PC-9 (cell line): ENCODE results near the gene NRP1. TPM values are rescaled to one million over a fixed set of nuclear protein-coding genes. Genes with fewer than 3 reads are reported as not detected.

ENCODE experiments used
- BruUV-seq: library from RNA; stranded (reverse); fragments of 400-500 nt; replicated peaks from 2 replicates; lab custom pipeline; 2021; lab: Mats Ljungman, UMichigan
- CTCF ChIA-PET: fragments of 300-600 bp; sonication (Branson Sonifier 250); formaldehyde crosslinking; loops from one replicate; lab custom pipeline; 2022; ENCODE audit warnings: antibody characterized with exemption; lab: Charles Lee
- POLR2A ChIA-PET: fragments of 300-600 bp; sonication (Branson Sonifier 250); formaldehyde crosslinking; loops from one replicate; lab custom pipeline; 2022; ENCODE audit warnings: antibody characterized with exemption; ENCODE audit not compliant: unreplicated experiment; lab: Charles Lee
- DNase-seq, 2 experiments: peaks; one replicate each; pipeline versions ENCODE4 v3.0.0 to v3.0.0-alpha.2; 2015 to 2022; ENCODE audit warnings: mixed read lengths in 1 of 2
- H2AFZ ChIP-seq: fragments of 200-600 bp; sonication (generic); 2 replicates; pipeline ENCODE4 v1.8.1; 2017; ENCODE audit warnings: antibody characterized with exemption
- H3F3A ChIP-seq: fragments of 200-600 bp; sonication (generic); 2 replicates; pipeline ENCODE4 v1.8.1; 2017; ENCODE audit warnings: antibody characterized with exemption, mild to moderate bottlenecking, low read depth; ENCODE audit not compliant: insufficient read depth
- H3K27ac ChIP-seq: fragments of 200-600 bp; sonication (generic); 2 replicates; pipeline ENCODE4 v1.6.1; 2016; ENCODE audit warnings: mixed run types
- H3K27me3 ChIP-seq: fragments of 200-600 bp; sonication (generic); 2 replicates; pipeline ENCODE4 v1.6.1; 2016; ENCODE audit warnings: low read depth, mixed run types; ENCODE audit not compliant: insufficient read depth
- H3K36me3 ChIP-seq: fragments of 200-600 bp; sonication (generic); 2 replicates; pipeline ENCODE4 v1.6.1; 2016; ENCODE audit warnings: low read depth, mixed run types
- H3K4me1 ChIP-seq: fragments of 200-600 bp; sonication (generic); replicated peaks from 2 replicates; pipeline ENCODE4 v1.6.1; 2016; ENCODE audit warnings: mixed run types; ENCODE audit not compliant: insufficient read depth
- H3K4me2 ChIP-seq: fragments of 200-600 bp; sonication (generic); 2 replicates; pipeline ENCODE4 v1.6.1; 2017; ENCODE audit warnings: mixed run types
- H3K4me3 ChIP-seq: fragments of 200-600 bp; sonication (generic); 2 replicates; pipeline ENCODE4 v1.6.1; 2016; ENCODE audit warnings: mixed run types
- H3K79me2 ChIP-seq: fragments of 200-600 bp; sonication (generic); 2 replicates; pipeline ENCODE4 v1.6.1; 2017; ENCODE audit warnings: low read depth, mixed run types
- H3K9me2 ChIP-seq: fragments of 200-600 bp; sonication (generic); 2 replicates; pipeline ENCODE4 v1.8.1; 2017; ENCODE audit warnings: mild to moderate bottlenecking; ENCODE audit not compliant: insufficient read depth
- H3K9me3 ChIP-seq: fragments of 200-600 bp; sonication (generic); 2 replicates; pipeline ENCODE4 v1.8.1; 2016; ENCODE audit warnings: low read depth; ENCODE audit not compliant: insufficient read depth
- H4K20me1 ChIP-seq: fragments of 200-600 bp; sonication (generic); 2 replicates; pipeline ENCODE4 v1.8.1; 2017; ENCODE audit not compliant: insufficient read depth
- EZH2 ChIP-seq: fragments of 200-600 bp; sonication (generic); IDR thresholded peaks from 2 replicates; pipeline ENCODE4 v1.8.0; 2017; ENCODE audit warnings: antibody characterized with exemption, low read depth
- intact Hi-C: fragments of 100-400 bp; cut with micrococcal nuclease; formaldehyde crosslinking; loops from one replicate; pipeline ENCODE4 v1.10.0; 2022; ENCODE audit not compliant: unreplicated experiment
- total RNA-seq: library from RNA; stranded (reverse); gene quantifications from 2 replicates; pipeline ENCODE4 v1.2.3, GENCODE V29; 2021
- TF ChIP-seq, protein P1 (sequence below): fragments of 200-600 bp; sonication (generic); conservative IDR thresholded peaks from 2 replicates; pipeline ENCODE4 v1.6.1; 2017; ENCODE audit warnings: mixed run types, antibody characterized with exemption, mild to moderate bottlenecking, moderate library complexity

The NRP1 gene
- total RNA-seq, 1 experiment from 2014 or later: 30.5 TPM

DNA sequence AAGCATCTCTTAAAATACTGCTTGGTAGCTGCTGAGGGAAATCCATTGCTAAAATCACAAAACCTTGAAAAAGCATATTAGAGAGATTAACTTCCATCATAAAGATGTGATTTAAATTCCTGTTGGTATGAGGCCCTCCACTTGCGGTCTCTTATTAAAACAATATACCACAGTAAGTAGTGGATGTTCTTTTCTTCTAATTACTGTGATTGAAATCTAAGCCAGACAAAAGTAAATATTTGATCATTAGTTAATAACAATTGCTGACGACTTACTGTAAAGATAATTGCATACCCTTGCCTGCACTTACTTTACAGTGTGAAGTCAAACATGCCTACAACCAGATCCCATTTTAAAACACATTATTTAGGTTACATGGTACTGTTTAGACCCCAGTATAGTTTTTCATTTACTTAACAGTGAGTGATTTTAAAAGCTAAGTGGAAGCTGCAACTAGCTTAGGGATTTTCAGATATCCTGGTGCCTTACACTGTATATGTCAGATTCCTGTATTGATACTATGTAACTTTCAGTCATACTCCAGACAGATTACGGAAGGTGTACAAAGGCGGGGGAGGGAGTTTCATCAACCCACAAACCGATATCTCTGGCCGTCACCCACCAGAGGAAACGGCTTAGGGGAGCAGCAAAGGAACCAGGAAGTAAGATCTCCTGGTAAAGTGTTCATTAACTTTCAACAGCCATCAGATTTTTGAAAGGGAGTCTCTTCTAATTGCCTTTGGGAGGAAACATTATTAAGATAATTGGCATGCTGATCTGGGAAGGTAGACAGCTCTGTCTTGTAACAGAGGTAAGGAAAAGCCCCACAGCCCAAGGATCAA is 986 bp downstream of the NRP1 start:
- DNase-seq: no peak
- Histone ChIP-seq H3K4me3 (peak overlapping the region; percentile 92), H3K9me2 (no peaks in the 10 kb centered on the region), H3F3A (peaks cover 7% of the 10 kb centered on the region; the same call in 1 of the 2 replicates), H3K9me3 (no peaks in the 10 kb centered on the region), H3K27me3 (no peaks in the 10 kb centered on the region), H2AFZ (peak overlapping the region; percentile 84), H3K27ac (peak overlapping the region; percentile 49), H4K20me1 (no peaks in the 10 kb centered on the region), H3K36me3 (peaks cover 30% of the 10 kb centered on the region), H3K79me2 (peaks cover 59% of the 10 kb centered on the region), H3K4me1 (peaks cover 38% of the 10 kb centered on the region), H3K4me2 (peak overlapping the region; percentile 91)
- intact Hi-C loops: loop anchor here (2.0 to 10.0 kb wide), 7 partner anchors 61 to 1659 kb away; no protein-coding TSS in a partner anchor
- TF ChIP-seq EZH2: no peak
- TF ChIP-seq, protein P1, sequence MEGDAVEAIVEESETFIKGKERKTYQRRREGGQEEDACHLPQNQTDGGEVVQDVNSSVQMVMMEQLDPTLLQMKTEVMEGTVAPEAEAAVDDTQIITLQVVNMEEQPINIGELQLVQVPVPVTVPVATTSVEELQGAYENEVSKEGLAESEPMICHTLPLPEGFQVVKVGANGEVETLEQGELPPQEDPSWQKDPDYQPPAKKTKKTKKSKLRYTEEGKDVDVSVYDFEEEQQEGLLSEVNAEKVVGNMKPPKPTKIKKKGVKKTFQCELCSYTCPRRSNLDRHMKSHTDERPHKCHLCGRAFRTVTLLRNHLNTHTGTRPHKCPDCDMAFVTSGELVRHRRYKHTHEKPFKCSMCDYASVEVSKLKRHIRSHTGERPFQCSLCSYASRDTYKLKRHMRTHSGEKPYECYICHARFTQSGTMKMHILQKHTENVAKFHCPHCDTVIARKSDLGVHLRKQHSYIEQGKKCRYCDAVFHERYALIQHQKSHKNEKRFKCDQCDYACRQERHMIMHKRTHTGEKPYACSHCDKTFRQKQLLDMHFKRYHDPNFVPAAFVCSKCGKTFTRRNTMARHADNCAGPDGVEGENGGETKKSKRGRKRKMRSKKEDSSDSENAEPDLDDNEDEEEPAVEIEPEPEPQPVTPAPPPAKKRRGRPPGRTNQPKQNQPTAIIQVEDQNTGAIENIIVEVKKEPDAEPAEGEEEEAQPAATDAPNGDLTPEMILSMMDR: no peak
- ChIA-PET CTCF (interaction anchor here (0.6 to 2.9 kb wide), 5 partner anchors 140 to 1305 kb away, joined by 3 to 16 read pairs (median 4); no protein-coding TSS in a partner anchor), POLR2A (interaction anchor here (0.6 to 0.8 kb wide), 3 partner anchors 198 to 1828 kb away, joined by 4 to 10 read pairs (median 5); no protein-coding TSS in a partner anchor)
- no TSS peak for BruUV-seq

DNA sequence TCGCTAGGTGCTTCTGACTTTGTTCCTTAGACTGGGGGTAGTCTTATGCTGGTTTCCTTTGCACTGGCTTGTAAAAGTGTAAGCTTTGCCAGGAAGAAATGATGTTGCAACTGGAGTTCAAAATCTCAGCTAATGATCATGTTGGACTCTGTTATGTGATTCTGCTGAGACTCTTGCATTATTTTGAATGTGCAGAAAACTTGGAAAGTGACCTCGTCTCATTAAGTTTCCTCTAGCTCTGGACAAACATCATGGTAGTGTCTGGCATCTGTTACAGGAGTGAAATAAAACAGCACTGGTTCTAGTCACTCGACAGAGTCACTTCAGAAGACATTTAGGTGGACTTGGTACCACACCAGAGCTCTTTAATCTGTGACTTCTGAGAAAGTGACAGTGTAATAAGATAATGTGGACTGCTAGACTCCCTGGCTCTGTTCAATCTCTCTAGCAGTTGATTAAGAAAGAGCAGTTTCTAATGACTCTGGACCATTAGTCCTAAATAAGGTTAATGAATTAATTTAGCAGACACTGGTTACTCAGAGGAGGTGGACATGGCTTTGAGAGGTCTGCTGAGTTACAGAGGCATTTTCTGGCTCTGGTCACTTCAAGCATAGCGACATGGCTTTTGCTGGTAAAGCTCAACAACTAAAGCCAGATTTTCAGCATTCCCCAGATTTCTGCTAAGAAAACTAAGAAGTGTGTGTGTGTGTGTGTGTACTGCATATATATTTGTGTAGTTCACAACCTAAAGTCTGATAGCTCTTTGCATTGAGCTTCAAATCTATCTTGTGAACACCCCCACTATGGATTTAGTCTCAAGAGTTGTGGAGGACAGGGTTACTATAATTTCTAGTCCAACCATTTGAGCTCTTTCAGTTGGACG is 2.0 kb downstream of the NRP1 start:
- no peak for TF ChIP-seq EZH2
- TF ChIP-seq, protein P1: no peak
- Histone ChIP-seq H3F3A (peaks cover 5% of the 10 kb centered on the region; the same call in 1 of the 2 replicates), H3K36me3 (peaks cover 40% of the 10 kb centered on the region), H3K9me3 (no peaks in the 10 kb centered on the region), H2AFZ (no peak overlapping the region), H3K4me2 (peak overlapping the region; percentile 91), H3K79me2 (peaks cover 70% of the 10 kb centered on the region), H3K4me1 (peaks cover 43% of the 10 kb centered on the region), H3K27me3 (no peaks in the 10 kb centered on the region), H3K27ac (peak overlapping the region; percentile 49; the same call in 1 of the 2 replicates), H3K4me3 (peak overlapping the region; percentile 92), H3K9me2 (no peaks in the 10 kb centered on the region), H4K20me1 (no peaks in the 10 kb centered on the region)
- CTCF ChIA-PET: interaction anchor here (0.5 to 2.9 kb wide), 6 partner anchors 139 to 1706 kb away, joined by 3 to 16 read pairs (median 4); no protein-coding TSS in a partner anchor
- DNase-seq: no peak
- intact Hi-C loops: loop anchor here (5.0 to 10.0 kb wide), 6 partner anchors 60 to 1660 kb away; no protein-coding TSS in a partner anchor
- no TSS peak for BruUV-seq
- POLR2A ChIA-PET: no interaction called here

DNA sequence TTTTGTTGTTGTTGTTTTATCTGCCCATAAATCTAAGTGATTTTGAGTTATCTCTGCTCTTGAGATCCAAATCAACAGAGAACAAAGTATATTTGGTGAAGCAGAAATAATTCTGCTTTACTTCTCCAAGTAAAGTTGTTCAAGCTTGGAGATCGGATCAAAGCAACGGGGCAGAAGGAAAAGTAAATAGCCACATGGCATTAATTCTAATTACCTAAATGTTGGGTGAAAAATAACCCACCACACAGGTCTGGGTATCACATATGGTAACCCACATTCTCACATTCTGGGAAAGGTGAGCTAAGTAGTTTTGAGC is 3.1 kb downstream of the NRP1 start:
- H3K27ac ChIP-seq: peak overlapping the region; percentile 28; the same call in 1 of the 2 replicates
- DNase-seq: no peak
- no TSS peak for BruUV-seq
- peak overlapping the region; percentile 91 for H3K4me2 ChIP-seq
- POLR2A ChIA-PET: no interaction called here
- no peaks in the 10 kb centered on the region for H3K27me3 ChIP-seq
- H4K20me1 ChIP-seq: no peaks in the 10 kb centered on the region; the same call in 1 of the 2 replicates
- no peaks in the 10 kb centered on the region for H3K9me2 ChIP-seq
- no peak overlapping the region for H2AFZ ChIP-seq
- H3K4me1 ChIP-seq: peaks cover 49% of the 10 kb centered on the region
- no peaks in the 10 kb centered on the region for H3K9me3 ChIP-seq
- TF ChIP-seq, protein P1: no peak
- TF ChIP-seq EZH2: no peak
- H3F3A ChIP-seq: no peaks in the 10 kb centered on the region
- intact Hi-C loops: loop anchor here (2.0 to 10.0 kb wide), 7 partner anchors 59 to 1661 kb away; no protein-coding TSS in a partner anchor
- H3K36me3 ChIP-seq: peaks cover 48% of the 10 kb centered on the region
- peaks cover 80% of the 10 kb centered on the region for H3K79me2 ChIP-seq
- CTCF ChIA-PET: interaction anchor here (1.7 to 2.9 kb wide), 2 partner anchors 138 to 1307 kb away, joined by 7 to 16 read pairs; no protein-coding TSS in a partner anchor
- H3K4me3 ChIP-seq: peak overlapping the region; percentile 92
